ENCODE data around the gene LANCL3. TPM values are rescaled to one million over a fixed set of nuclear protein-coding genes. Genes with fewer than 3 reads are reported as not detected.

LANCL3 gene
- total RNA-seq, 2 experiments from 2014 or later: 0.18 to 0.23 TPM

GRCh38 chrX:37677243-37677642 is 105.8 kb downstream of the LANCL3 start:
- Mint-ChIP-seq H3K27me3 (no peaks in the 10 kb centered on the region), H3K9me3 (no peaks in the 10 kb centered on the region), H3K4me3 (no peak overlapping the region), H3K36me3 (ENCODE audit: low read depth) (no peaks in the 10 kb centered on the region), H3K27ac (no peak overlapping the region), H3K4me1 (no peaks in the 10 kb centered on the region)
- CTCF ChIA-PET: no interaction called here
- POLR2A ChIA-PET: no interaction called here
- no peak for DNase-seq

GRCh38 chrX:37677765-37678164 is 106.3 kb downstream of the LANCL3 start:
- ChIA-PET POLR2A (no interaction called here), CTCF (no interaction called here)

GRCh38 chrX:37678574-37678973 is 107.1 kb downstream of the LANCL3 start:
- ChIA-PET CTCF (no interaction called here), POLR2A (no interaction called here)
- no peak for DNase-seq
- Mint-ChIP-seq H3K4me3 (no peak overlapping the region), H3K27ac (no peak overlapping the region), H3K27me3 (no peaks in the 10 kb centered on the region), H3K9me3 (no peaks in the 10 kb centered on the region), H3K36me3 (ENCODE audit: low read depth) (no peaks in the 10 kb centered on the region), H3K4me1 (no peaks in the 10 kb centered on the region)

More at GRCh38 chrX:37677765-37678164, 106.3 kb downstream of the LANCL3 start:
- H3K9me3 Mint-ChIP-seq: no peaks in the 10 kb centered on the region
- H3K4me1 Mint-ChIP-seq: no peaks in the 10 kb centered on the region
- H3K27me3 Mint-ChIP-seq: no peaks in the 10 kb centered on the region
- H3K4me3 Mint-ChIP-seq: no peak overlapping the region
- no peaks in the 10 kb centered on the region for H3K36me3 Mint-ChIP-seq (ENCODE audit: low read depth)
- no peak for DNase-seq
- no peak overlapping the region for H3K27ac Mint-ChIP-seq

- no peak overlapping the region for H3K27ac Mint-ChIP-seq
- no peaks in the 10 kb centered on the region for H3K36me3 Mint-ChIP-seq (ENCODE audit: low read depth)
- CTCF ChIA-PET: no interaction called here
- H3K4me3 Mint-ChIP-seq: no peak overlapping the region
- H3K4me1 Mint-ChIP-seq: no peaks in the 10 kb centered on the region
- no peaks in the 10 kb centered on the region for H3K27me3 Mint-ChIP-seq
- DNase-seq: no peak
- POLR2A ChIA-PET: no interaction called here
- H3K9me3 Mint-ChIP-seq: no peaks in the 10 kb centered on the region
These were observed 107.8 kb downstream of the LANCL3 start for GRCh38 chrX:37679230-37679629.

- no peaks in the 10 kb centered on the region for H3K9me3 Mint-ChIP-seq
- no peaks in the 10 kb centered on the region for H3K36me3 Mint-ChIP-seq (ENCODE audit: low read depth)
- no peaks in the 10 kb centered on the region for H3K4me1 Mint-ChIP-seq
- H3K27me3 Mint-ChIP-seq: peaks cover under 1% of the 10 kb centered on the region
- H3K27ac Mint-ChIP-seq: no peak overlapping the region
- H3K4me3 Mint-ChIP-seq: no peak overlapping the region
- ChIA-PET CTCF (no interaction called here), POLR2A (no interaction called here)
- DNase-seq: no peak
These were observed 108.4 kb downstream of the LANCL3 start for GRCh38 chrX:37679888-37680287.

- H3K4me1 Mint-ChIP-seq: peaks cover 3% of the 10 kb centered on the region
- H3K27me3 Mint-ChIP-seq: peaks cover 5% of the 10 kb centered on the region
- DNase-seq: no peak
- H3K9me3 Mint-ChIP-seq: no peaks in the 10 kb centered on the region
- H3K4me3 Mint-ChIP-seq: no peak overlapping the region
- H3K36me3 Mint-ChIP-seq (ENCODE audit: low read depth): no peaks in the 10 kb centered on the region
- ChIA-PET CTCF (no interaction called here), POLR2A (no interaction called here)
- H3K27ac Mint-ChIP-seq: no peak overlapping the region
These were observed 113.0 kb downstream of the LANCL3 start for GRCh38 chrX:37684426-37684825.

GRCh38 chrX:37684973-37685372 is 113.5 kb downstream of the LANCL3 start:
- Mint-ChIP-seq H3K27ac (no peak overlapping the region), H3K4me1 (peaks cover 3% of the 10 kb centered on the region), H3K4me3 (no peak overlapping the region), H3K27me3 (peaks cover 5% of the 10 kb centered on the region), H3K36me3 (ENCODE audit: low read depth) (no peaks in the 10 kb centered on the region), H3K9me3 (no peaks in the 10 kb centered on the region)
- DNase-seq: no peak
- ChIA-PET POLR2A (no interaction called here), CTCF (no interaction called here)

GRCh38 chrX:37685381-37686359 is 114.2 kb downstream of the LANCL3 start, which contains the start of gene XK:
Gene XK, plus strand, starts transcription at chrX:37685791. Its CDS starts 171 bp downstream, at chrX:37685962.
- H3K27ac Mint-ChIP-seq: no peak within 1 kb of the TSS
- no peaks in the 10 kb centered on the region for H3K9me3 Mint-ChIP-seq
- peak; percentile 34 for DNase-seq
- peaks cover 5% of the 10 kb centered on the region for H3K27me3 Mint-ChIP-seq
- H3K4me1 Mint-ChIP-seq: peaks cover 3% of the 10 kb centered on the region
- H3K36me3 Mint-ChIP-seq (ENCODE audit: low read depth): no peaks in the 10 kb centered on the region
- CTCF ChIA-PET: no interaction called here
- peak within 1 kb of the TSS; percentile 59 for H3K4me3 Mint-ChIP-seq
- POLR2A ChIA-PET: no interaction called here

- DNase-seq: no peak
- ChIA-PET POLR2A (no interaction called here), CTCF (no interaction called here)
- Mint-ChIP-seq H3K27me3 (peaks cover 5% of the 10 kb centered on the region), H3K4me1 (peaks cover 3% of the 10 kb centered on the region), H3K27ac (no peak overlapping the region), H3K4me3 (peak overlapping the region; percentile 59), H3K36me3 (ENCODE audit: low read depth) (no peaks in the 10 kb centered on the region), H3K9me3 (no peaks in the 10 kb centered on the region)
These were observed 115.0 kb downstream of the LANCL3 start for GRCh38 chrX:37686369-37686995.

GRCh38 chrX:37686996-37687395 is 115.5 kb downstream of the LANCL3 start:
- peaks cover 3% of the 10 kb centered on the region for H3K4me1 Mint-ChIP-seq
- H3K4me3 Mint-ChIP-seq: no peak overlapping the region
- H3K27ac Mint-ChIP-seq: no peak overlapping the region
- H3K36me3 Mint-ChIP-seq (ENCODE audit: low read depth): no peaks in the 10 kb centered on the region
- ChIA-PET CTCF (interaction anchor here (0.8 kb wide), 1 partner anchor 161 kb away, joined by 4 read pairs; no protein-coding TSS in a partner anchor), POLR2A (no interaction called here)
- peaks cover 5% of the 10 kb centered on the region for H3K27me3 Mint-ChIP-seq
- H3K9me3 Mint-ChIP-seq: no peaks in the 10 kb centered on the region
- DNase-seq: no peak

GRCh38 chrX:37690119-37690518 is 118.7 kb downstream of the LANCL3 start:
- no peak for DNase-seq
- peaks cover 3% of the 10 kb centered on the region for H3K4me1 Mint-ChIP-seq
- peaks cover 3% of the 10 kb centered on the region for H3K27me3 Mint-ChIP-seq
- H3K27ac Mint-ChIP-seq: no peak overlapping the region
- CTCF ChIA-PET: no interaction called here
- H3K36me3 Mint-ChIP-seq (ENCODE audit: low read depth): no peaks in the 10 kb centered on the region
- no peaks in the 10 kb centered on the region for H3K9me3 Mint-ChIP-seq
- POLR2A ChIA-PET: no interaction called here
- no peak overlapping the region for H3K4me3 Mint-ChIP-seq

- H3K9me3 Mint-ChIP-seq: no peaks in the 10 kb centered on the region
- ChIA-PET CTCF (no interaction called here), POLR2A (no interaction called here)
These were observed 121.5 kb downstream of the LANCL3 start for GRCh38 chrX:37692918-37693317.

GRCh38 chrX:37697169-37697760 is 125.8 kb downstream of the LANCL3 start:
- no peaks in the 10 kb centered on the region for H3K27me3 Mint-ChIP-seq
- no peaks in the 10 kb centered on the region for H3K4me1 Mint-ChIP-seq
- no peak overlapping the region for H3K4me3 Mint-ChIP-seq
- ChIA-PET CTCF (no interaction called here), POLR2A (no interaction called here)
- H3K36me3 Mint-ChIP-seq (ENCODE audit: low read depth): no peaks in the 10 kb centered on the region
- H3K9me3 Mint-ChIP-seq: no peaks in the 10 kb centered on the region
- no peak overlapping the region for H3K27ac Mint-ChIP-seq
- DNase-seq: no peak

More at GRCh38 chrX:37692918-37693317, 121.5 kb downstream of the LANCL3 start:
- Mint-ChIP-seq H3K36me3 (ENCODE audit: low read depth) (no peaks in the 10 kb centered on the region), H3K4me1 (no peaks in the 10 kb centered on the region), H3K4me3 (no peak overlapping the region), H3K27ac (no peak overlapping the region), H3K27me3 (no peaks in the 10 kb centered on the region)
- DNase-seq: no peak

All from activated CD4-positive, alpha-beta memory T cell treated with anti-CD3 and anti-CD28 coated beads, Interleukin-2, amount 10 ng/mL, durations not matched to agents 7 days and 5 days (primary cell).